Calu3 (cell line): Measurements from ENCODE around the gene CELF4. TPM values are rescaled to one million over a fixed set of nuclear protein-coding genes. Genes with fewer than 3 reads are reported as not detected.

Experiments used
- BruUV-seq: library from RNA; stranded (reverse); fragments of 400-500 nt; replicated peaks from 2 replicates; lab custom pipeline; 2021; lab: Mats Ljungman, UMichigan
- CTCF ChIA-PET: fragments of 300-600 bp; sonication (Branson Sonifier 250); formaldehyde crosslinking; loops from one replicate; lab custom pipeline; 2022; ENCODE audit warnings: antibody characterized with exemption; lab: Charles Lee
- DNase-seq: peaks from one replicate; pipeline ENCODE4 v3.0.0; 2022
- H3K27ac Mint-ChIP-seq: one replicate; pipeline ENCODE4 v1.8.0; 2022; ENCODE audit warnings: mixed read lengths; ENCODE audit not compliant: unreplicated experiment
- H3K27me3 Mint-ChIP-seq: one replicate; pipeline ENCODE4 v1.8.0; 2022; ENCODE audit warnings: mixed read lengths; ENCODE audit not compliant: unreplicated experiment
- H3K36me3 Mint-ChIP-seq: one replicate; pipeline ENCODE4 v1.8.0; 2022; ENCODE audit warnings: mild to moderate bottlenecking, moderate library complexity, mixed read lengths; ENCODE audit not compliant: insufficient read depth, unreplicated experiment
- H3K4me1 Mint-ChIP-seq: one replicate; pipeline ENCODE4 v1.8.0; 2022; ENCODE audit warnings: mild to moderate bottlenecking, low read depth, mixed read lengths; ENCODE audit not compliant: unreplicated experiment
- H3K4me3 Mint-ChIP-seq: one replicate; pipeline ENCODE4 v1.8.0; 2022; ENCODE audit warnings: mild to moderate bottlenecking, low read depth, moderate library complexity, mixed read lengths; ENCODE audit not compliant: unreplicated experiment
- H3K9me3 Mint-ChIP-seq: one replicate; pipeline ENCODE4 v1.8.0; 2022; ENCODE audit warnings: low read depth, mixed read lengths; ENCODE audit not compliant: unreplicated experiment
- CTCF ChIP-seq: fragments of 200-600 bp; IDR thresholded peaks from one replicate; pipeline ENCODE4 v1.8.0; 2022; ENCODE audit warnings: antibody characterized with exemption; ENCODE audit not compliant: unreplicated experiment
- intact Hi-C: fragments of 100-400 bp; cut with micrococcal nuclease; formaldehyde crosslinking; loops from one replicate; pipeline ENCODE4 v1.10.0; 2022; ENCODE audit not compliant: unreplicated experiment
- total RNA-seq: library from RNA; stranded (reverse); gene quantifications from 2 replicates; pipeline ENCODE4 v1.2.3, GENCODE V29; 2022

Gene CELF4
- total RNA-seq, 1 experiment from 2014 or later, result 7.8 TPM

DNA sequence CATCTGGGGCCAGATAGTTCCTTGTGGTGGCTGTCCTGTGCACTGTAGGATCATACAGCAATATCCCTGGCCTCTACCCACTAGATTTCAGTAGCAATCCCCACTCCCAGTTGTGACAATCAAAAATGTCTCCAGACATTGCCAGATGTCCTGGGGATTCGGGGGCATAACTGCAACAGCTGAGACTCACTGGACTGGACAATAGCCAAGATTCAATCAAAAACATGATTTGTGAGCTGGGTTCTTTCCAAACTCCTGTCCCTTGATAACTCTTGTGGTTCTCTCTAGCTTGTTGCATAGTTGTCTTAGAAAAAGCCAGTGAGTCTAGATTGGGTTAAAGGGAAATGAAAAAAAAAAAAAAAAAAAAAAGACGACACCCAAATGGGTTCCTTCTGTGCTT is 293.4 kb downstream of the CELF4 start:
- BruUV-seq, result no TSS peak
- CTCF ChIA-PET, result no interaction called here
- Mint-ChIP-seq H3K27me3 (peaks cover 78% of the 10 kb centered on the region), H3K4me3 (no peak overlapping the region), H3K27ac (no peak overlapping the region), H3K36me3 (peaks cover 5% of the 10 kb centered on the region), H3K4me1 (no peaks in the 10 kb centered on the region), H3K9me3 (no peaks in the 10 kb centered on the region)
- no peak for TF ChIP-seq CTCF
- intact Hi-C loops, result no loop called here
- DNase-seq, result no peak

DNA sequence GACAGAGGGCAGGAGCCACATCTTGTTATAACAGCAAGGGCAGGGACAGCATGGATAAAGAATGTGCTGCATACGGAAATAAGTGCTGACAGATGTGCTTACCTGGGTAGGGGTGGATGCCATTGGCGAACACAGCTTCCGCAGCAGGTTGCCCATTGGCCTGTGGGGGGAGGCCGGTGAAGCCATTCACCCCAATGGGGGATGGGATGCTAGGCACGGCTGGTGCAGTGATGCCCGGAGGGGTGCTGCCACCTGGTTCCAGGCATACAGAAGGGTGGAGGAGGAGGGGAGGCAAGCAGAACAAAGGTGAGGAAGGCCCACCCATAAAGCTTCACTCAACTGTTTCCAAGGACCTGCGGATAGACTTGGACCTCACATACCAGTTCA is 294.9 kb downstream of the CELF4 start:
- CTCF ChIA-PET, result no interaction called here
- H3K27ac Mint-ChIP-seq, result no peak overlapping the region
- TF ChIP-seq CTCF, result no peak

GRCh38 chr18:37270038-37270665 is 295.4 kb downstream of the CELF4 start:
- no peak overlapping the region for H3K27ac Mint-ChIP-seq
- intact Hi-C loops, result no loop called here
- H3K9me3 Mint-ChIP-seq, result no peaks in the 10 kb centered on the region
- H3K27me3 Mint-ChIP-seq, result peaks cover 77% of the 10 kb centered on the region
- H3K4me3 Mint-ChIP-seq, result no peak overlapping the region
- no peaks in the 10 kb centered on the region for H3K36me3 Mint-ChIP-seq
- no TSS peak for BruUV-seq
- H3K4me1 Mint-ChIP-seq, result no peaks in the 10 kb centered on the region
- TF ChIP-seq CTCF, result no peak
- DNase-seq, result peak; percentile 59
- CTCF ChIA-PET, result no interaction called here

More for the DNA sequence above, 294.9 kb downstream of the CELF4 start:
- BruUV-seq, result no TSS peak
- no peak for DNase-seq
- no peaks in the 10 kb centered on the region for H3K9me3 Mint-ChIP-seq
- intact Hi-C loops, result no loop called here
- H3K36me3 Mint-ChIP-seq, result no peaks in the 10 kb centered on the region
- no peak overlapping the region for H3K4me3 Mint-ChIP-seq
- H3K27me3 Mint-ChIP-seq, result peaks cover 78% of the 10 kb centered on the region
- no peaks in the 10 kb centered on the region for H3K4me1 Mint-ChIP-seq

GRCh38 chr18:37266290-37266689 is 299.3 kb downstream of the CELF4 start:
- TF ChIP-seq CTCF, result peak; percentile 21
- CTCF ChIA-PET, result interaction anchor here (0.7 kb wide), 1 partner anchor 371 kb away, joined by 3 read pairs; no protein-coding TSS in a partner anchor
- Mint-ChIP-seq H3K27ac (no peak overlapping the region), H3K27me3 (peaks cover 87% of the 10 kb centered on the region), H3K9me3 (no peaks in the 10 kb centered on the region), H3K4me3 (no peak overlapping the region), H3K4me1 (no peaks in the 10 kb centered on the region), H3K36me3 (no peaks in the 10 kb centered on the region)
- no TSS peak for BruUV-seq
- peak; percentile 23 for DNase-seq
- intact Hi-C loops, result no loop called here
